Measurements from ENCODE around the gene TOMM40.

GRCh38 chr19:44879309-44880065, 11.6 kb upstream of the TOMM40 start:
- no peak for TF ChIP-seq POLR2AphosphoS5 (IDR thresholded peaks at IDR 0.05; ENCODE audit: low read depth, low read length)
- TF ChIP-seq REST (IDR thresholded peaks at IDR 0.05; ENCODE audit: insufficient read depth in 1 of 2, low read depth in 2 of 2, low read length in 2 of 2): no peak
- TF ChIP-seq TAF1 (IDR thresholded peaks at IDR 0.05; ENCODE audit: borderline replicate concordance, insufficient read depth, low read length): no peak
